ENCODE results near the gene ZRSR2. TPM values are rescaled to one million over a fixed set of nuclear protein-coding genes. Genes with fewer than 3 reads are reported as not detected.

The ZRSR2 gene
- total RNA-seq, 1 experiment from 2014 or later = 2.8 TPM

DNA sequence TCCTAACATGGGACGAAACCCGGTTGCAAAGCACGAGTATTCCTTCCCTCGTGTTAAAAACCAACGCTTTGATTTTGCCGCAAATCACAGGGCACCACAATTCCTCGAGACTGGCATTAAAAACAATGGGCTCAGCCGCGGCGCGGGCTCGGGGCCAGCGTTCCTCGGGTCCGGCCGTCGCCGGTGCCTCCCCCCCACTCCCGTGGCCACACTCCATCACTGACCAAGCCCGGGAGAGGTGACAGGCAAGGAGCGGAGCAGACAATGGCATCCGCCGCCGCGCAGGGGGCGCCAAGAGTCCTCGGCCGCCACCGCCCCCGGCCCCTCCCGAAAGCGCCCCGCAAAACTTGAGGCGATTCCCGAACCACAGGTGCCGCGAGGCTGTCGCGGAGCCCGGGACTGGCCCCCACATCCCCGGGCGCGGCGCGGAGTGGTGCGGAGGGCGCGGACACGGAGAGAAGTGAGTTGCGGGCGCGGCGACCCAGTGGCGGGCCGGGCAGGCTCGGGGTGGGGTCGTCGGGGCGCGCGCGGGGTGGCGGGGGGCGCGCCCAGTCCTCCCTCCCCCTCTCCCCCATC, 63.9 kb downstream of the ZRSR2 start:
- peak; percentile 47 for DNase-seq (ENCODE audit: low read depth)

DNA sequence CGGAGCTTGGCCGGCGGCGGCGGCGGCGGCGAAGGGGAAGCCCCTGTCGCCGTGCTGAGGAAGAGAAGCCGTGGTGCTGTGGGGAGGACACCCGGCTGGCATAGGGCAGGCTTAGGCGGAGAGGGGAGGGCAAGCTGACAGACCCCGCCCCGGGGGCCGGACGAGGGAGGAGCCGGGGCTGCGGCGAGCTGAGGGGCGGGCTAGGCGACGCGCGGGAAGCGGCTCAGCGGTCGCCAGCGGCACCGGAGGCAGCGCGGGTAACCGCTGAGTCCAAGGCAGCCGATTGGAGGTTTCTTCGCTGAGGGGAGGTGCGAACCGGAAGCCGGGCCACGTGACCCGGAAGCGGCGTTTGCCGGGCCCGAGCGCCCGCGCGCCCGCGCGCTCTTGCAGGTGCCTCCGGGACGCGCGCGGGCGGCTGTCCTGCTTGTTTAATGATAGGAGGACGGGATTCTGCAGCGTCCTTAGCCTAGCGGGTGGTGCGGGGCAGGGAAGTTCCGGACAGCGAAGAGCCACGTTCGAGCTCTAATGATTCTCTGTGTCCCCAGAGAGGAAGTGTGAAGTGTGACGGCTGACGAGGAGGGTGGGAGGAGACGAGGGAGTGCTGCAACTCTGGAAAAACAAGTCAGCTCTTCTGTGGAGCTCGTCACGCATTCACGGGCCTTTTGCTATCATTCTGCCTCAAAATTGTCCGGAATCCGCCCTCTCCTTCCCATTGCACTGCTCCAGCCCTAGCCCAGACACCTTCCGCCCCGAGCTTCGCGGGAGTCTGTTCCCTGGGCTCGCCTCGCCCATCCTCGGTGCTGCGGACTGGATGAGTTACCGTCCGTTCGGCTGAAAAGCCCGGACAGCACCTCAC, 64.7 kb downstream of the ZRSR2 start, which contains the start of gene AP1S2:
AP1S2 (minus strand) TSS at position 102 of the 856 bp plus-strand sequence. CDS start 2,289 bp downstream, outside the sequence.
- peak; percentile 93 for DNase-seq (ENCODE audit: low read depth)

DNA sequence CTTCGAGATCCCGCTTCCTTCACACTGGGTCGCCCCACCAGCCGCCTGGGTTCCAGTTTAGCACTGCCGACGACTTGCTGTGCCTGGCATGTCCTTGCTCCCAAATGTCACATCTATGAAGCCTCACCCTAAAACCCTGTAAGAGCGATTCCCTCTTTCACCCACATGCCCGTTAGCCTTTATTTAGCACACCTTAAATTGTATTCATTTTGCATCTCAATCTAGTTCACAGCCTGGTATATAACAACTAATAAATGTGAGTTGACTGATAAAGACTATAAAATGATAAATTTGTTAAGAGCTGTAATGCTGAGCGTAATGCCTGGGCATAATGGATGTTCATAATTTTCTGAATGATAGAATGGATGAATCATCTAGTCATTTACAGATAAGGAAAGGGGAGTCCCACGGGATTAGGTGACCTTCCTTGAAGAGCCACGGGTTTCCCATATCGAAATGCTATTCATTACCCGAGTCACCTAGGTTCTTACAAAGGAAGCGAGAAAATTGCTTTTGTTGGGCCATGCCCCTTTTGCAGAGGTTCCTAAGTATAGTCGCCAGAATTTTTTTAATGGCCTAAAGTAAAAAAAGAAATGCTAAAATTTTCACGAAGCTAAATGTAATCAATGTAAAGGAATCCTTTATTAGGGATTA, 65.4 kb downstream of the ZRSR2 start:
- DNase-seq (ENCODE audit: low read depth) = no peak

DNA sequence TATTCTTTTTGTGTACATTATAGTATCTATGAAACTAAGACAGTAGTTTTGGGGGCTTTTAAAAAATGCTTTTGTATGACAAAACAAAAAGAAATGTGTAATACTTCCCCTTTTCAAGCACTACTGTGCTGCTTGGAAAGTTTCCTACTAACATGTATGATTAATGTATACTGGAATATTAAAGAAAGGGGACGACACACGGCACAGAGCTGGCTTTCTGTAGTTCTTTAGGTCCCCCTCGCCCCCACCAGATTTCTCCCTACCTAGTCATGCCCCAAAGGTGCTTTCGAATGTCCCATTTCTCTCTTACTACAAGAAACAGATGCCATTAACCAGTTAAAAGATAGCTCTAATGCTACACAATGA, 65.9 kb downstream of the ZRSR2 start:
- no peak for DNase-seq (ENCODE audit: low read depth)

DNA sequence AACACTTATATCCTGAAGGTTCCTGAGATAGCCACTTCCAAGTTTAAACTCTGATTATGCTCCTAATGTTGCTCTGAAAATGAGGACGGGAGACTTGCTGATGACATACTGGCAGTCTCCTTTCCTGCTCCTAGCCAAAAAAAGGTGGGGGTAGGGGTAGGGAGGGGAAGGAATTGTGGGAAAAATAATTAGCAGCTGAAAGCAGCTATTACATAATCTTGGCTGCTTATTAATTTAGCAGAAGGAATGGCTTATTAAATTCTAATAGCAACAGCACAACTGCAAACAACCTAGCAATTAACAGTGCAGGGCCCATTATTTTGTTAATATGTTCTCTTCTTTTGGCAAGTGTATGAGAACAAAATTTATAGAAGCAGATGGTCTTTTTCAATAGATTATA, 66.4 kb downstream of the ZRSR2 start:
- no peak for DNase-seq (ENCODE audit: low read depth)

DNA sequence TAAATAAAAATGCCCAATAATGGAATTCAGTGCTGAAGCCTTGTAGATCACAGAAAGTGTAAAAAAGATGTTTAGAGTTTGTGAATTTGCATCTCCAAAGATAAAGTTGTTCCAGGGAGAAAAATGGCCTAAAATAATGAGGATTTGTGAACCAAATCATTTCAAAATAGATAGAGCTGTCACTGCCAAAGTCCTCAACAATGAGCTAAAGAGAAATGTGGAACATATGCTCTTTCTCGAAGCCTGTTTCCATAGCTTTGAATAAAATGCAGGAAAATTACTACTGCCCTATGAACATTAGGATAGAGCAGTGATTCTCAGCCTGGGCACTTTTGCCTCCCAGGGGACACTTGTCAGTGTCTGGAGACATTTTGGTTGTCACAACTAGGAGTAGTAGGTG, 67.8 kb downstream of the ZRSR2 start:
- no peak for DNase-seq (ENCODE audit: low read depth)

DNA sequence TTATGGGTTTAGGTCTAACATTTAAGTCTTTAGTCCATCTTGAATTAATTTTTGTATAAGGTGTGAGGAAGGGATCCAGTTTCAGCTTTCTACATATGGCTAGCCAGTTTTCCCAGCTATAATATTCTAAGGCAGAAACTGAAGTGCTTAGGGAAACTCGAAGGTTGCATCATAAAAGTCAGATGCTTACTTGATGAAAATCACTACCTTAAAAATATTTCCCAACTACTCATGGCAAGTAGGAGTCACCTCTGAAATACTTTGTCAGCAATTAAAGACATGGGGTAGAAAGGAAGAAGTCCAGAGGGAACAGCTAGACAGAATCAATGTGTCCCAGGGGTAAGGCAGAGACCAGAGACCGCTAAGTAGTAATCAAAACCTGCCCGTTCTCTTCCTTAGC, 70.6 kb downstream of the ZRSR2 start:
- no peak for DNase-seq (ENCODE audit: low read depth)

DNA sequence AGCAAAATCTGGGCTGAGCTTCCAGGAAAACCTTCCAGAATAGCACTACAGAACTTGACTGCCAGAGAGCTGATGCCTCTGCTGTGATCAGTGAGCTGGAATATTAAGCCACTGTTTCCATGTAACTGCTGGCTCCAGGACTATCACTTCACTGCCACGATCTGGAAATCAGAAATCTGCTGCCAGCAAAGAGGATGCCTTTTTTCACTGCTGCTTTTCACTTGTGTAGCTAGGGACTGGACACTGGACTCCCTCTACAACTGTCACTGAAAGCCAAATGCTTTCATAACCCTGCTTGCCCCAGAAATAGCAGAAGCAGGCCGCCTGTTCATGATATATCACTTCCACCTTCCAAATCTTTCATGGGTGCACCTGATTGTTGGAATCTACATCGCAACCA, 73.7 kb downstream of the ZRSR2 start:
- no peak for DNase-seq (ENCODE audit: low read depth)

DNA sequence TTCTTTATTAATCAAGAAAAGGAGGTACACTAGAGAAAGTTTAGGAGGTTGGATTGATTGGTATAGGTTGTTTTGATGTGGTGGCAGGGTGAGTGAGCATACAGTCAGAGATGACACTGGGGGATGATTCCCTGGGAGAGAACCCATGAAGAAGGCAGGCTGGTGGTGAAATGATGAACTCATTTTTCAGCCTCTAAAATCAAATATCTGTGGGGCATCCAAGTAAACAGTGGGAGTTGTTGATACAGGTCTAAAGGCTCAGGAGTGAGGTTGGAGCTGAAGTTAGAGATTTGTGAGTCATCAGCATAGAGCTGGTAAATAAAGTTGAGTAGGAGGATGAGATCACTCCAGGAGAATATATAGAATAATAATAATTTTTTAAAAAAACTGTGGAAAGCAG, 74.3 kb downstream of the ZRSR2 start:
- DNase-seq (ENCODE audit: low read depth) = no peak

DNA sequence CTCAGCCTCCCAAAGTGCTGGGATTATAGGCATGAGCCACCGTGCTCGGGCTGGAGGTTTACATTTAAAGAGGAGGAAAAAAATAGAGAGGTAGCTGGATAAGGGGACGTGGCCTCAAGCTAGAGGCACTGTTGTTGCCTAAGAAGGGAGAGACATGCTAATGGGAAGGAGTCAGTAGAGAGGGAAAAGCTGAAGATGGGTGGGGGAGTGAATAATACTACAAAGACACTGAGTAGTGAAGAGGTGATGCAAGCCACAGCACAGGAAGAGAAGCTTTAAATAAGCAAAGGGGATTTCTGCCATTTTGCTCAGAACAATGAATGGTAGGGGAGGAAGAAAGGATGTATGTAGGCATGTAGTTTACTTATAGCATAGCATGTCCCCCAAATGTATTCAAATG, 75.9 kb downstream of the ZRSR2 start:
- no peak for DNase-seq (ENCODE audit: low read depth)

DNA sequence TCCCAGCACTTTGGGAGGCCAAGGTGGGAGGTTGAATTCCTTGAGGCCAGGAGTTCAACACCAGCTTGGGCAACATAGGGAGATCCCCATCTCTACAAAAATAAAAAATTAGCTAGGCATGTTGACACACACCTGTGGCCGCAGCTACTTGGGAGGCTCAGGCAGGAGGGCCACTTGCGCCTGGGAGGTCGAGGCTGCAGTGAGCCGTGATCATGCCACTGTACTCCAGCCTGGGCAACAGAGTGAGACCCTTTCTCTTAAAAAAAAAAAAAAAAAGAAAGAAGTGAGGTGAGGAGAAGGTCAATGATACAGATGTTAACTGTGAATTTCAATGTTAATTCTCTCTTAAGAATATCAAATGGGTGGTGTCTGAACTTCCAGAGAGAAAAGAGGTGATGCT, 79.4 kb downstream of the ZRSR2 start:
- DNase-seq (ENCODE audit: low read depth) = no peak

DNA sequence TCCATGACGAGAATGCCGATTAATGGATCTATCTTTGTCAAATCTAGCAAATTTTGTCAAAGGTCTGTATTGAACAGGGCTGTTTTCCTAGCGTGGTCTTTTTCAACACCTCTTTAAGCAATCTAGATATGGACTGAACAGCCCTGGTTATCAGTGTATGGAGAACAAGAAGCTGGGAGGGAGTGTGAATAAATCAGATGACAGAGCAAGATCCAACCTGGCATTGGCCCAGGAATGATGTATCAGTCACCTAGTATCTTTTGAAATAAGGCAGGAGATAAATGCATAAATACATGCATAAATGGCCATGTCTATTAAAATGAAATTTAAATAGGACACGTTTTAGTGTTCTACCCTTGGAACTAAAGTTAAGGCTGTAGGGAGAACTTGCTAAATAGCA, 80.0 kb downstream of the ZRSR2 start:
- no peak for DNase-seq (ENCODE audit: low read depth)

Other genes starting within 250 kb of the ZRSR2 start
- not detected in 2 replicates for gene ACE2, start 189.5 kb upstream of the ZRSR2 start, total RNA-seq (2014; rRNA removed; shearing (Covaris generic))
- 0.12 and 0.20 TPM in 2 replicates for gene CLTRN, start 125.7 kb upstream of the ZRSR2 start, total RNA-seq (2014; rRNA removed; shearing (Covaris generic))
- 29.6 and 35.7 TPM in 2 replicates for gene CA5B, start 52.2 kb upstream of the ZRSR2 start, total RNA-seq (2014; rRNA removed; shearing (Covaris generic))
- 160 TPM in 2 replicates for gene AP1S2, start 64.3 kb downstream of the ZRSR2 start, total RNA-seq (2014; rRNA removed; shearing (Covaris generic))

Data from RPMI7951 (cell line).